Measurements from ENCODE around the gene NOTCH4. TPM values are rescaled to one million over a fixed set of nuclear protein-coding genes. Genes with fewer than 3 reads are reported as not detected.

Gene NOTCH4
- total and polyA plus RNA-seq, 2 of the 4 experiments (the other 2 are of a cell fraction), result 0.96 to 1.3 TPM

- no peak overlapping the region for H3K4me2 ChIP-seq (ENCODE audit: low read depth, low read length)
- BruUV-seq (replicated peaks), result no TSS peak
- ATAC-seq (ENCODE audit: low read depth) (no peak), DNase-seq (no peak)
- no peak overlapping the region for H2BK5ac ChIP-seq (ENCODE audit: low read depth, low read length, poor library complexity, severe bottlenecking)
- no peaks in the 10 kb centered on the region for H3K36me3 ChIP-seq (ENCODE audit: control insufficient read depth, insufficient read depth, low read length)
- no peak overlapping the region for H2BK120ac ChIP-seq (ENCODE audit: low read depth, low read length)
- in situ Hi-C loops (cut with MboI; ENCODE audit: low sequenced_read_pairs), result no loop called here
- no peak overlapping the region for H4K8ac ChIP-seq (ENCODE audit: low read depth in 2 of 2, low read length in 2 of 2)
- no peak overlapping the region for H3K56ac ChIP-seq (ENCODE audit: extremely low read depth, insufficient read depth, low read length)
- intact Hi-C loops (cut with micrococcal nuclease), result no loop called here
- dilution Hi-C loops (cut with HindIII; ENCODE audit: low sequenced_read_pairs, unreplicated experiment), result no loop called here
- no peaks in the 10 kb centered on the region for H3K9me3 ChIP-seq (ENCODE audit: control insufficient read depth, insufficient read depth, low read length)
- H3K14ac ChIP-seq (replicated peaks; ENCODE audit: low read depth, low read length), result no peak overlapping the region
- H2BK20ac ChIP-seq (ENCODE audit: low read depth, low read length), result no peak overlapping the region
- no peak overlapping the region for H3K9ac ChIP-seq (ENCODE audit: low read depth, low read length)
- WGBS, 2 experiments (ENCODE audit: extremely low coverage in 2 of 2, insufficient read length in 1 of 2), result 100% methylated on average over 2 of the region's 6 CpGs; no CpG with 5 or more reads in 1 of the 2 experiments
- H2BK15ac ChIP-seq (ENCODE audit: low read depth, low read length), result no peak overlapping the region
- H2AK9ac ChIP-seq (replicated peaks; ENCODE audit: low read depth, low read length, poor library complexity), result no peak overlapping the region
- no peaks in the 10 kb centered on the region for H3K79me1 ChIP-seq (ENCODE audit: low read depth in 1 of 2, low read length in 2 of 2)
- no peak overlapping the region for H4K5ac ChIP-seq (ENCODE audit: low read depth, low read length)
- H2AFZ ChIP-seq (replicated peaks; ENCODE audit: low read length, poor library complexity), result no peak overlapping the region
- no peak overlapping the region for H3K23ac ChIP-seq (ENCODE audit: low read depth, low read length)
- no peak for TF ChIP-seq CHD1 (IDR thresholded peaks at IDR 0.05; ENCODE audit: low read depth, low read length)
- no peak for TF ChIP-seq CTCF (conservative IDR thresholded peaks at IDR 0.05; ENCODE audit: low read depth, low read length)
- TF ChIP-seq MAFK (IDR thresholded peaks at IDR 0.05; ENCODE audit: low read depth, low read length), result no peak
- no peak for TF ChIP-seq FOS (IDR thresholded peaks at IDR 0.05; ENCODE audit: low read depth, low read length)
- TF ChIP-seq USF2 (IDR thresholded peaks at IDR 0.05; ENCODE audit: low read depth, low read length), result no peak
- TF ChIP-seq RCOR1 (IDR thresholded peaks at IDR 0.05; ENCODE audit: insufficient replicate concordance, low read length), result no peak
- TF ChIP-seq POLR2A (IDR thresholded peaks at IDR 0.05; ENCODE audit: low read depth, low read length), result no peak
- TF ChIP-seq NFE2L2 (IDR thresholded peaks at IDR 0.05; ENCODE audit: low read depth, low read length), result no peak
- TF ChIP-seq MAZ (IDR thresholded peaks at IDR 0.05; ENCODE audit: borderline replicate concordance, low read depth, low read length), result no peak
- no peak for TF ChIP-seq CEBPB (IDR thresholded peaks at IDR 0.05; ENCODE audit: low read depth, low read length)
- no peak for TF ChIP-seq SMC3 (IDR thresholded peaks at IDR 0.05; ENCODE audit: low read depth, low read length)
- TF ChIP-seq RFX5 (IDR thresholded peaks at IDR 0.05; ENCODE audit: low read depth, low read length), result no peak
- no peak for TF ChIP-seq BHLHE40 (IDR thresholded peaks at IDR 0.05; ENCODE audit: low read depth, low read length)
- H4K91ac ChIP-seq (ENCODE audit: insufficient read depth, low read depth, low read length), result no peak overlapping the region
- ChIA-PET CTCF (no interaction called here), POLR2A (ENCODE audit: unreplicated experiment) (no interaction called here)
- no peak overlapping the region for H3K18ac ChIP-seq (ENCODE audit: low read depth, low read length)
- no peaks in the 10 kb centered on the region for H3K9me1 ChIP-seq (ENCODE audit: insufficient read depth, low read length)
- no peak overlapping the region for H2AK5ac ChIP-seq (ENCODE audit: low read depth, low read length)
- no peak overlapping the region for H3K4ac ChIP-seq (ENCODE audit: low read depth, low read length)
- H4K20me1 ChIP-seq (ENCODE audit: insufficient read depth, low read length), result no peaks in the 10 kb centered on the region
- peaks cover 23% of the 10 kb centered on the region for H3K27me3 ChIP-seq (ENCODE audit: control insufficient read depth, insufficient read depth, low read length)
- no peak overlapping the region for H3K27ac ChIP-seq (ENCODE audit: insufficient read depth, low read length)
- H3K4me3 ChIP-seq (ENCODE audit: insufficient read depth, low read depth, low read length), result no peak overlapping the region
- no peaks in the 10 kb centered on the region for H3K4me1 ChIP-seq (ENCODE audit: control insufficient read depth, insufficient read depth, low read length)
Observed at GRCh38 chr6:32213649-32214048, 10.2 kb downstream of the NOTCH4 start.
